Right lobe of liver (tissue), 6 donors: ENCODE measurements around the gene UGT1A10. TPM values are rescaled to one million over a fixed set of nuclear protein-coding genes. Genes with fewer than 3 reads are reported as not detected.

ENCODE experiments used
- ATAC-seq, 4 donors: fragments of 200-7000 bp; cut with Tn5 transposase; one replicate each; pipeline ENCODE4 v1.9.1; 2020; ENCODE audit warnings: mild to moderate bottlenecking in 4 of 4, moderate library complexity in 4 of 4
- DNase-seq, 3 donors: peaks; one replicate each; pipeline ENCODE4 v3.0.0-alpha.2; 2020
- H3K27ac ChIP-seq, 3 donors: fragments of 200-600 bp; one replicate each; pipeline ENCODE4 v1.8.0; 2022
- H3K27me3 ChIP-seq, 2 donors: fragments of 200-600 bp; one replicate each; pipeline ENCODE4 v1.8.0; 2022
- H3K36me3 ChIP-seq, 4 donors: fragments of 200-600 bp; sonication (generic) in 1 of 4; one replicate each; pipeline versions ENCODE4 v1.5.1 to v1.8.0; 2017 to 2022; ENCODE audit warnings: control low read depth in 1 of 4
- H3K4me1 ChIP-seq, 4 donors: fragments of 200-600 bp; sonication (generic) in 1 of 4; one replicate each; pipeline versions ENCODE4 v1.5.1 to v1.8.0; 2017 to 2022; ENCODE audit warnings: control low read depth in 1 of 4
- H3K4me3 ChIP-seq, 3 donors: fragments of 200-600 bp; one replicate each; pipeline ENCODE4 v1.8.0; 2022
- H3K9me3 ChIP-seq, 4 donors: fragments of 200-600 bp; sonication (generic) in 1 of 4; one replicate each; pipeline versions ENCODE4 v1.5.1 to v1.8.0; 2017 to 2022; ENCODE audit warnings: control low read depth in 1 of 4
- POLR2A ChIP-seq: fragments of 450-650 bp; IDR thresholded peaks from one replicate; pipeline ENCODE4 v1.6.1; 2017; ENCODE audit warnings: antibody characterized with exemption, mild to moderate bottlenecking
- WGBS: methylation state at CpG from one replicate; pipeline ENCODE4 v1.1.6; 2018; ENCODE audit warnings: low coverage, low lambda C conversion rate; ENCODE audit not compliant: insufficient coverage; ENCODE audit errors: missing lambda C conversion rate; 5-methylcytosine and 5-hydroxymethylcytosine counted together
- intact Hi-C, 2 donors: fragments of 100-400 bp; cut with DNase I; formaldehyde crosslinking; loops; one replicate each; pipeline versions ENCODE4 v1.11.2 to v1.14.1; 2022
- total RNA-seq, 6 experiments: library from RNA; depleted of rRNA in 2 of 6; stranded (reverse); fragments of >200 nt in 2 of 6; fragmentation: NEBNext Ultra II Directional in 3 of 6; extraction: Animal tissue kit (Norgen Biotek cat#: 25700) in 3 of 6; gene quantifications; one replicate each; pipeline versions ENCODE4 v1.1.0 to v1.2.4, GENCODE V29; 2016 to 2023
- TF ChIP-seq, protein P1 (sequence below), 4 donors: fragments of 200-600 bp in 3 of 4; fragments of 450-650 bp in 1 of 4; IDR thresholded peaks; one replicate each; pipeline versions ENCODE4 v1.5.1 to v1.8.0; 2016 to 2022; ENCODE audit warnings: antibody characterized with exemption in 4 of 4, mild to moderate bottlenecking in 2 of 4
- donor health status: DM: no; HTN: yes; CAD: no.
- donor health status: DM: no; HTN: no; CAD: no.
- donor health status: DM: no; HTN: no; CAD: no.
- donor health status: DM: no; HTN: yes; CAD: no.
- donor health status: DM: no; HTN: yes; CAD: no.

The UGT1A10 gene
- total RNA-seq, 6 experiments from 2014 or later = 0.11 TPM; not detected in 5

DNA sequence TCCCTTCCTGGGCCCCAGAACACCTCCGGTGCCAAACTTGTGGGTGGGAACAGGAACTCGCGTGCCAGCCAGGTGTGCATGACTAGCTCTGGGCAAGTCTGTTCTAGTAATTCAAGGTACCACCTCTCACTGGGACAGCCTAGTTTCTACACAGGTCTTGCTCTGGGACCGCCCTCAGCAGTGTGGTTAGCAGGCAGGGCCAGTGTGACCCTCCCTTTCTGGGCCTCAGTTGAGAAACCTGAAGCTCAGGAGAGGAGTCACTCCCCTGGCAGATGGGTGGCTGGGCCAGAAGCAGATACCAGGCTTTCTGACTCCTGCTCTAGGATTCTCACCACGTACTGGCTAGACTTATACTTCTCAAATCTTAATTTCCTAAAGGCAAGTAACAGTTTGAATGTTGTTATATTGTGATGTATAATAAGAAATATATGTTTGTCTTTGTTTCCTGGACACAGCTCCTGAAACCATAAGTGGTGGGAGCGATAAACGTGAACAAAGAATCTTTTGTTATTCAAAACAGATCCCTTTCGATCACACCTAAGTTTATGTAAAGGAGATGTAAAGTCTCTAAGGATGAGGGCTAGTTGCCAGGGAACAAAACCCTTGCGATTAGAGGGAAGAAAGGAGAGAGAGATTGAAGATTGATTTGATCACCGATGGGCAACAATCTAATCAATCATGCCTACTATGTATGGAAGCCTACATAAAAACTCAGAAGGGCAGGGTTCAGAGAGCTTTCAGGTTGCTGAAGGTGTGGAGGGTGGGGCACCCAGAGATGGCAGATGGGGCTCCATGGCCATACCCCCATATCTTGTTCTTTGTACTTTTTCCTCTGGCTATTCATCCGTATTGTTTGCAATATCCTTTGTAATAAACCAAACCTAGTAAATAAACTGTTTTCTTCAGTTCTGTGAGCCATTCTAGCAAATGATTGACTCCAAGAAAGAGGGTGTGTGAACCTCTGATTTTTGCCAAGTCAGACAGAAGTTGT is 55.5 kb downstream of the UGT1A10 start:
- TF ChIP-seq, protein P1, sequence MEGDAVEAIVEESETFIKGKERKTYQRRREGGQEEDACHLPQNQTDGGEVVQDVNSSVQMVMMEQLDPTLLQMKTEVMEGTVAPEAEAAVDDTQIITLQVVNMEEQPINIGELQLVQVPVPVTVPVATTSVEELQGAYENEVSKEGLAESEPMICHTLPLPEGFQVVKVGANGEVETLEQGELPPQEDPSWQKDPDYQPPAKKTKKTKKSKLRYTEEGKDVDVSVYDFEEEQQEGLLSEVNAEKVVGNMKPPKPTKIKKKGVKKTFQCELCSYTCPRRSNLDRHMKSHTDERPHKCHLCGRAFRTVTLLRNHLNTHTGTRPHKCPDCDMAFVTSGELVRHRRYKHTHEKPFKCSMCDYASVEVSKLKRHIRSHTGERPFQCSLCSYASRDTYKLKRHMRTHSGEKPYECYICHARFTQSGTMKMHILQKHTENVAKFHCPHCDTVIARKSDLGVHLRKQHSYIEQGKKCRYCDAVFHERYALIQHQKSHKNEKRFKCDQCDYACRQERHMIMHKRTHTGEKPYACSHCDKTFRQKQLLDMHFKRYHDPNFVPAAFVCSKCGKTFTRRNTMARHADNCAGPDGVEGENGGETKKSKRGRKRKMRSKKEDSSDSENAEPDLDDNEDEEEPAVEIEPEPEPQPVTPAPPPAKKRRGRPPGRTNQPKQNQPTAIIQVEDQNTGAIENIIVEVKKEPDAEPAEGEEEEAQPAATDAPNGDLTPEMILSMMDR (IDR thresholded peaks at IDR 0.05) = no peak
- TF ChIP-seq POLR2A = no peak
- H3K4me1 ChIP-seq = peaks cover 0 to 45% (median 4%) of the 10 kb centered on the region in 4 donors
- no peaks in the 10 kb centered on the region for H3K36me3 ChIP-seq
- H3K27ac ChIP-seq = peak overlapping the region in 2 of 3 donors; percentile 61 to 86
- 68% methylated on average over 8 of the region's 11 CpGs for WGBS
- ATAC-seq = no peak
- intact Hi-C loops = no loop called here
- H3K9me3 ChIP-seq = no peaks in the 10 kb centered on the region
- H3K27me3 ChIP-seq = no peaks in the 10 kb centered on the region
- peak overlapping the region in 1 of 3 donors; percentile 49 for H3K4me3 ChIP-seq
- DNase-seq = no peak

DNA sequence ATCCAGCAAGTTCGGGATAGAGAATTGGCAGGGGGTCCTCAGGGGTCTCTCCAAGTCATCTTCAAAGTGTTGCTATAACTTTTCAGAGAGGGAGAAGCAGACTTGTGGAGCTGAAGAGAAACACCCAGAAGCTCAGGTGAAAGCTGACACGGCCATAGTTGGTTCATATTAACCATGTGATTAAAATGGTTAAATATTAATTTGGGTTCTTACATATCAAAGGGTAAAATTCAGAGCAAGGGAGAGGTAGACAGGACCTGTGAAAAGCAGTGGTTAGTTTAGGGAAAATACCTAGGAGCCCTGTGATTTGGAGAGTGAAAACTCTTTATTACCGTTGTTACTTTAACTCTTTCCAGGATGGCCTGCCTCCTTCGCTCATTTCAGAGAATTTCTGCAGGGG is 56.4 kb downstream of the UGT1A10 start, which contains the start of gene UGT1A6:
Gene UGT1A6, plus strand, starts transcription at position 243 of the 400 bp plus-strand sequence. Its CDS starts 115 bp downstream, at position 358.
- ATAC-seq = peak; percentile 67 to 78 (median 74)
- Histone ChIP-seq H3K4me3 (peak within 1 kb of the TSS in 2 of 3 donors; percentile 47 to 49), H3K9me3 (no peaks in the 10 kb centered on the region), H3K27me3 (no peaks in the 10 kb centered on the region), H3K4me1 (peaks cover 0 to 45% (median 4%) of the 10 kb centered on the region in 4 donors), H3K27ac (peak within 1 kb of the TSS; percentile 57 to 86 (median 61)), H3K36me3 (no peaks in the 10 kb centered on the region)
- 34% methylated on average over 4 of the region's 4 CpGs for WGBS
- no peak for DNase-seq
- intact Hi-C loops = no loop called here
- TF ChIP-seq, protein P1 (IDR thresholded peaks at IDR 0.05) = no peak
- TF ChIP-seq POLR2A = peak; percentile 76

DNA sequence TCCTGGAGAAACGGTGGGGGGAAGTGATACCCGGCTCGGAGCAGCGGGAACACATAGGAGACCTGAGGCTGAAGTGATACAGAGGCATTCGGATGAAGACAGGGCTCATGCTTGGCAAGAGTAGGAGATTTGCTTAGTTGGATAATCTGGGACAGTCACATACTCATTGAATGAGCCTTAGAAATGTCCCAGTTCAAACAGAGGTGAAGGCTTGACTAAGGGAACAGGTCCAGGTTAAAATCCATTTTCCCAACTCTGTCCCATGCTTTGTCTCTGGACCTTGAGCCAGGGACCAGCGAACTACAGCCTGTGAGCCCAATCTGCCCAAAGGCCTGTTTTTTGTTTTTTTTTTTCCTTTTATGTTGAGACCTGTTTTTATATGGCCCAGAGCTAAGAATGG is 57.7 kb downstream of the UGT1A10 start:
- TF ChIP-seq POLR2A = peak; percentile 12
- TF ChIP-seq, protein P1 (IDR thresholded peaks at IDR 0.05) = no peak

DNA sequence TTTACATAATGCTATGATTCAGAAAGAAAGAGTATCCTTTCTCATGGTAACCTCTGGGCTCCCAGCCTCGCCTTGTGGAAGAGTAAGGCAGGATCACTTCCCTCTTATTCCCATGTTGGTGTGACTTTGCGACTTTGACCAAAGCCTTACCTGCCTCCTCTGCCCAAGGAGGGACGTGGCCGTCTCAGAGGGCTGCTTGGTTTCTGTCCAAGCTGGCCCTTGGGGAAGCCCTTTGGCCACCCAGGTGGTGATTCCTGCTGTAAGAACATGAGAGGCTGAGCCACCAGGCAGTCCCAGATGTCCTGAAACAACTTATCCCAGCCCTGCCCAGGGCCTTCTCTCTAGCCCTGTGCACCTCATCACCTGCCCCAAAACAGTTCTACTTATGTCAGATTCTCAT is 62.5 kb downstream of the UGT1A10 start:
- no peak for TF ChIP-seq POLR2A
- TF ChIP-seq, protein P1 (IDR thresholded peaks at IDR 0.05) = no peak
- DNase-seq (no peak), ATAC-seq (no peak)
- Histone ChIP-seq H3K4me3 (no peak overlapping the region), H3K36me3 (no peaks in the 10 kb centered on the region), H3K9me3 (no peaks in the 10 kb centered on the region), H3K27me3 (no peaks in the 10 kb centered on the region), H3K27ac (peak overlapping the region in 1 of 3 donors; percentile 86), H3K4me1 (peaks cover 0 to 42% (median 17%) of the 10 kb centered on the region in 4 donors)
- WGBS = 56% methylated on average over 4 of the region's 4 CpGs
- intact Hi-C loops = no loop called here

More for the DNA sequence above, 57.7 kb downstream of the UGT1A10 start:
- Histone ChIP-seq H3K36me3 (no peaks in the 10 kb centered on the region), H3K27ac (peak overlapping the region; percentile 37 to 86 (median 57)), H3K4me1 (peaks cover 0 to 52% (median 11%) of the 10 kb centered on the region in 4 donors), H3K4me3 (peak overlapping the region in 2 of 3 donors; percentile 47 to 49), H3K27me3 (no peaks in the 10 kb centered on the region), H3K9me3 (no peaks in the 10 kb centered on the region)
- DNase-seq = peak in 1 of 3 donors; percentile 72
- peak; percentile 76 to 87 (median 82) for ATAC-seq
- WGBS = 23% methylated on average over 6 of the region's 6 CpGs
- intact Hi-C loops = no loop called here
